GM23338 (cell line): ENCODE data around the gene GAR1. TPM values are rescaled to one million over a fixed set of nuclear protein-coding genes. Genes with fewer than 3 reads are reported as not detected.

Experiments used
- ATAC-seq: fragments of 200-7000 bp; cut with Tn5 transposase; 3 replicates; pipeline ENCODE4 v1.9.1; 2020
- DNase-seq: peaks from one replicate; pipeline ENCODE4 v3.0.0-alpha.2; 2015; ENCODE audit warnings: low spot score
- H2AFZ ChIP-seq: fragments of 200-600 bp; sonication (generic); 2 replicates; pipeline ENCODE4 v1.8.0; 2016; ENCODE audit warnings: antibody characterized with exemption, mild to moderate bottlenecking, moderate library complexity
- H3F3A ChIP-seq: fragments of 200-600 bp; sonication (generic); replicated peaks from 2 replicates; pipeline ENCODE4 v1.8.0; 2017; ENCODE audit warnings: antibody characterized with exemption, mixed run types, low read depth
- H3K27ac ChIP-seq: fragments of 200-600 bp; sonication (generic); 2 replicates; pipeline ENCODE4 v1.6.1; 2016; ENCODE audit warnings: low read depth
- H3K27me3 ChIP-seq: fragments of 200-600 bp; sonication (generic); 2 replicates; pipeline ENCODE4 v1.8.0; 2016; ENCODE audit warnings: mild to moderate bottlenecking, mixed run types, moderate library complexity; ENCODE audit not compliant: insufficient read depth
- H3K36me3 ChIP-seq: fragments of 200-600 bp; sonication (generic); 2 replicates; pipeline ENCODE4 v1.8.0; 2016; ENCODE audit warnings: mild to moderate bottlenecking; ENCODE audit not compliant: insufficient read depth
- H3K4me1 ChIP-seq: fragments of 200-600 bp; sonication (generic); 2 replicates; pipeline ENCODE4 v1.8.0; 2016; ENCODE audit warnings: mild to moderate bottlenecking, moderate library complexity; ENCODE audit not compliant: insufficient read depth
- H3K4me2 ChIP-seq: fragments of 200-600 bp; sonication (generic); 2 replicates; pipeline ENCODE4 v1.7.1; 2017; ENCODE audit warnings: mixed run types
- H3K4me3 ChIP-seq: fragments of 200-600 bp; sonication (generic); 2 replicates; pipeline ENCODE4 v1.6.1; 2016; ENCODE audit warnings: mixed run types
- H3K79me2 ChIP-seq: fragments of 200-600 bp; sonication (generic); replicated peaks from 2 replicates; pipeline ENCODE4 v1.8.0; 2017; ENCODE audit warnings: mild to moderate bottlenecking; ENCODE audit not compliant: insufficient read depth
- H3K9me2 ChIP-seq: fragments of 200-600 bp; sonication (generic); 2 replicates; pipeline ENCODE4 v1.8.0; 2017; ENCODE audit not compliant: insufficient read depth
- H4K20me1 ChIP-seq: fragments of 200-600 bp; sonication (generic); replicated peaks from 2 replicates; pipeline ENCODE4 v1.8.0; 2017; ENCODE audit warnings: mild to moderate bottlenecking; ENCODE audit not compliant: insufficient read depth
- H3K27ac Mint-ChIP-seq: 2 replicates; pipeline ENCODE4 v1.8.0; 2020; ENCODE audit warnings: inconsistent platforms, mild to moderate bottlenecking, moderate library complexity, mixed read lengths
- H3K27me3 Mint-ChIP-seq: 3 replicates; pipeline ENCODE4 v1.8.0; 2022; ENCODE audit warnings: low read depth, mild to moderate bottlenecking, moderate library complexity, mixed read lengths, inconsistent platforms; ENCODE audit not compliant: insufficient read depth, poor library complexity
- H3K36me3 Mint-ChIP-seq: 3 replicates; pipeline ENCODE4 v1.8.0; 2021; ENCODE audit warnings: low read depth, mild to moderate bottlenecking, inconsistent platforms, moderate library complexity, mixed read lengths
- H3K4me1 Mint-ChIP-seq: 3 replicates; pipeline ENCODE4 v1.8.0; 2020; ENCODE audit warnings: mild to moderate bottlenecking, inconsistent platforms, mixed read lengths
- H3K4me3 Mint-ChIP-seq: 3 replicates; pipeline ENCODE4 v1.8.0; 2021; ENCODE audit warnings: moderate library complexity, mild to moderate bottlenecking, inconsistent platforms, mixed read lengths
- H3K9me3 Mint-ChIP-seq: 3 replicates; pipeline ENCODE4 v1.8.0; 2020; ENCODE audit warnings: moderate library complexity, mild to moderate bottlenecking, inconsistent platforms, mixed read lengths
- CREB1 ChIP-seq: fragments of 250-450 bp; sonication (Bioruptor Pico); IDR thresholded peaks from 2 replicates; pipeline ENCODE4 v1.5.0; 2020; ENCODE audit warnings: low read depth, mild to moderate bottlenecking, moderate library complexity
- EZH2 ChIP-seq: fragments of 200-600 bp; sonication (generic); IDR thresholded peaks from one replicate; pipeline ENCODE4 v1.8.0; 2017; ENCODE audit warnings: antibody characterized with exemption, mild to moderate bottlenecking, low read depth; ENCODE audit not compliant: unreplicated experiment
- EZH2phosphoT487 ChIP-seq: fragments of 200-600 bp; sonication (generic); IDR thresholded peaks from one replicate; pipeline ENCODE4 v1.8.1; 2018; ENCODE audit warnings: antibody characterized with exemption; ENCODE audit not compliant: unreplicated experiment
- JUNB ChIP-seq: IDR thresholded peaks from one replicate; pipeline ENCODE4 v1.6.1; 2016; ENCODE audit warnings: antibody characterized with exemption; ENCODE audit not compliant: unreplicated experiment
- NANOG ChIP-seq: IDR thresholded peaks from 2 replicates; pipeline ENCODE4 v1.6.1; 2016; ENCODE audit warnings: antibody characterized with exemption, borderline replicate concordance
- STAT1 ChIP-seq: IDR thresholded peaks from one replicate; pipeline ENCODE4 v1.6.1; 2016; ENCODE audit warnings: antibody characterized with exemption; ENCODE audit not compliant: unreplicated experiment
- ZNF114 ChIP-seq: fragments of 250-450 bp; sonication (Bioruptor Pico); IDR thresholded peaks from 2 replicates; pipeline ENCODE4 v1.5.0; 2020; ENCODE audit warnings: mild to moderate bottlenecking, moderate library complexity
- polyA plus RNA-seq: library from polyadenylated mRNA; unstranded; fragments of >200 nt; fragmentation: Nextera tagmentation; extraction: Ambion mirVana; gene quantifications from 2 replicates; pipeline ENCODE4 v1.2.1, GENCODE V29; 2016
- total RNA-seq: library from RNA; depleted of rRNA; stranded (reverse); fragments of >200 nt; shearing (Covaris generic); gene quantifications from 2 replicates; pipeline ENCODE4 v1.2.3, GENCODE V29; 2014
- TF ChIP-seq, protein P1 (sequence below): IDR thresholded peaks from one replicate; pipeline ENCODE4 v1.6.1; 2018; ENCODE audit warnings: antibody characterized with exemption; ENCODE audit not compliant: unreplicated experiment
- TF ChIP-seq, protein P2 (sequence below), 2 experiments: fragments of 200-600 bp in 1 of 2; sonication (generic) in 1 of 2; conservative IDR thresholded peaks; 2 replicates each; pipeline versions ENCODE4 v1.5.1 to v1.6.1; 2016 to 2017; ENCODE audit warnings: antibody characterized with exemption in 2 of 2, low read depth in 2 of 2, mild to moderate bottlenecking in 2 of 2, moderate library complexity in 1 of 2

Gene GAR1
- total and polyA plus RNA-seq, 2 experiments from 2014 or later: 13.8 to 98.7 TPM

DNA sequence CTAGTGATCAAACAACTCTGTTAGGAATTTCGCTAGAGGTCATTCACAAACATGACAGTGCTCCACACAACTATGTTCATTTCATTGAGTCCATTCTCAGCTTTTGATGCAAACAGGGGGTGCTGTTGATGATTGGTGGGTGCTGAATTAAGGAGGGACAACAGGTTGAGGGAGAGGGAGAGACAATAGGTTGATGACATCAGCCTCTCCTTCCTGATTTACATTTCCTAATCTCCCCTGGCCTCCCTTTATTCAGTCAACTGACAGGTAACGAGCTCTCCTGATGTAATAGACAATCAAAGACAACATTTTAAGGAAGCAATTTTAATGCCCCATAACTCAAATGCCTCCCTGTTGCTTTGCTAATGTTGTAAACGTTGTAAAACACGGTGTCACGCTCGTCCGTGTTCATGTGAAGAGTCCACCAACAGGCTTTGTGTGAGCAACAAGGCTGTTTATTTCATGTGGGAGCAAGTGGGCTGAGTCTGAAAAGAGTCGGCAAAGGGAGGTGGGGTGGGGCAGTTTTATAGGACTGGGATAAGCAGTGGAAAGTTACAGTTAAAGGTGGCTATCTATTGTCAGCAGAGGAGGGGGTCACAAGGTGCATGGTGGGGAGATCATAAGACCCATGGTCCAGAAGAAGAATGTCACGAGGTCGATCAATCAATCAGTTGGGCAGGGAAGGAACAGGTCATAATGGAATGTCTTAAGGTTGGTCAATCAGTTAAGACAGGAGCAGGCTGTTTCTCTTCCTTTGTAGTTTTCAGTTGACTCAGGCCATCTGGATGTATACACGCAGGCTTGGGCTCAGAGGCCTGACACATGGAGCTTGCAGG is 4.8 kb upstream of the GAR1 start:
- Histone ChIP-seq H3K36me3 (no peaks in the 10 kb centered on the region), H3K4me1 (peaks cover 16% of the 10 kb centered on the region), H3K4me3 (no peak overlapping the region; the same call in 1 of the 2 replicates), H4K20me1 (no peaks in the 10 kb centered on the region), H3K4me2 (peak overlapping the region; percentile 53), H3K79me2 (peaks cover 3% of the 10 kb centered on the region), H3K9me2 (no peaks in the 10 kb centered on the region), H3F3A (0 out of 2 replicates have a peak, but pooled peaks cover 6% of the 10 kb centered on the region), H2AFZ (peak overlapping the region; percentile 76; the same call in 1 of the 2 replicates), H3K27me3 (no peaks in the 10 kb centered on the region), H3K27ac (no peak overlapping the region)
- ATAC-seq (peak; percentile 39), DNase-seq (peak; percentile 48)
- H3K9me3 Mint-ChIP-seq: no peaks in the 10 kb centered on the region
- peak overlapping the region; percentile 12; the same call in 2 of the 3 replicates for H3K4me3 Mint-ChIP-seq
- H3K27me3 Mint-ChIP-seq: peaks cover 9% of the 10 kb centered on the region
- peaks cover 18% of the 10 kb centered on the region for H3K4me1 Mint-ChIP-seq
- peak overlapping the region; percentile 81 for H3K27ac Mint-ChIP-seq
- H3K36me3 Mint-ChIP-seq: peaks cover 2% of the 10 kb centered on the region
- TF ChIP-seq EZH2 (no peak), CREB1 (CRISPR knock-in tag) (peak; percentile 23; the same call in 1 of the 2 replicates)

DNA sequence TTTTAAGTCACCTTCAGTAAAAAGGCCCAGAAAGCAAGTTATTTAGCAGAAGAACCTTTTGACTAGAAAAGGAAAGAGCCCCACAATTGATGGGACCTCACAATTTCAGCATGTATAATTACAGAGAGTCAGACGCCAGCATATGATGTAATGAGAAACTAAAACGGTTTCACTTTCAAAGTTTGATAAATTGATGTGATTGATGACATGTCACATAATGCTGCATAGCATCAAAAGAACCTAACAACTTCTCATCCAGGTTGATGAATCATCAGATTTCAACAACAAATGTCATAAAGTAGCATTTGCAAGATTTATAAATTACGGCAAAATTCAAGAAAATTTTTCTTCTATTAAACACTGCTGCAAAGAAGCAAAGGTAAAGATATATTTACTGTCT is 3.9 kb upstream of the GAR1 start:
- H3K36me3 ChIP-seq: no peaks in the 10 kb centered on the region
- Mint-ChIP-seq H3K4me1 (peaks cover 24% of the 10 kb centered on the region), H3K36me3 (peaks cover 10% of the 10 kb centered on the region), H3K27ac (no peak overlapping the region), H3K4me3 (no peak overlapping the region), H3K9me3 (no peaks in the 10 kb centered on the region; the same call in 2 of the 3 replicates), H3K27me3 (peaks cover 17% of the 10 kb centered on the region)
- H4K20me1 ChIP-seq: no peaks in the 10 kb centered on the region
- H3K4me2 ChIP-seq: no peak overlapping the region
- DNase-seq: no peak
- 0 out of 2 replicates have a peak, but pooled peaks cover 6% of the 10 kb centered on the region for H3F3A ChIP-seq
- no peak overlapping the region for H2AFZ ChIP-seq
- H3K27ac ChIP-seq: no peak overlapping the region
- H3K4me3 ChIP-seq: no peak overlapping the region
- no peaks in the 10 kb centered on the region for H3K9me2 ChIP-seq
- ATAC-seq: no peak
- peaks cover 19% of the 10 kb centered on the region for H3K4me1 ChIP-seq
- H3K79me2 ChIP-seq: peaks cover 13% of the 10 kb centered on the region
- H3K27me3 ChIP-seq: no peaks in the 10 kb centered on the region
- TF ChIP-seq, protein P1, sequence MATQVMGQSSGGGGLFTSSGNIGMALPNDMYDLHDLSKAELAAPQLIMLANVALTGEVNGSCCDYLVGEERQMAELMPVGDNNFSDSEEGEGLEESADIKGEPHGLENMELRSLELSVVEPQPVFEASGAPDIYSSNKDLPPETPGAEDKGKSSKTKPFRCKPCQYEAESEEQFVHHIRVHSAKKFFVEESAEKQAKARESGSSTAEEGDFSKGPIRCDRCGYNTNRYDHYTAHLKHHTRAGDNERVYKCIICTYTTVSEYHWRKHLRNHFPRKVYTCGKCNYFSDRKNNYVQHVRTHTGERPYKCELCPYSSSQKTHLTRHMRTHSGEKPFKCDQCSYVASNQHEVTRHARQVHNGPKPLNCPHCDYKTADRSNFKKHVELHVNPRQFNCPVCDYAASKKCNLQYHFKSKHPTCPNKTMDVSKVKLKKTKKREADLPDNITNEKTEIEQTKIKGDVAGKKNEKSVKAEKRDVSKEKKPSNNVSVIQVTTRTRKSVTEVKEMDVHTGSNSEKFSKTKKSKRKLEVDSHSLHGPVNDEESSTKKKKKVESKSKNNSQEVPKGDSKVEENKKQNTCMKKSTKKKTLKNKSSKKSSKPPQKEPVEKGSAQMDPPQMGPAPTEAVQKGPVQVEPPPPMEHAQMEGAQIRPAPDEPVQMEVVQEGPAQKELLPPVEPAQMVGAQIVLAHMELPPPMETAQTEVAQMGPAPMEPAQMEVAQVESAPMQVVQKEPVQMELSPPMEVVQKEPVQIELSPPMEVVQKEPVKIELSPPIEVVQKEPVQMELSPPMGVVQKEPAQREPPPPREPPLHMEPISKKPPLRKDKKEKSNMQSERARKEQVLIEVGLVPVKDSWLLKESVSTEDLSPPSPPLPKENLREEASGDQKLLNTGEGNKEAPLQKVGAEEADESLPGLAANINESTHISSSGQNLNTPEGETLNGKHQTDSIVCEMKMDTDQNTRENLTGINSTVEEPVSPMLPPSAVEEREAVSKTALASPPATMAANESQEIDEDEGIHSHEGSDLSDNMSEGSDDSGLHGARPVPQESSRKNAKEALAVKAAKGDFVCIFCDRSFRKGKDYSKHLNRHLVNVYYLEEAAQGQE: no peak
- TF ChIP-seq STAT1 (no peak), EZH2 (no peak), JUNB (no peak), ZNF114 (CRISPR knock-in tag) (no peak), NANOG (no peak), EZH2phosphoT487 (no peak)
- TF ChIP-seq, protein P2, sequence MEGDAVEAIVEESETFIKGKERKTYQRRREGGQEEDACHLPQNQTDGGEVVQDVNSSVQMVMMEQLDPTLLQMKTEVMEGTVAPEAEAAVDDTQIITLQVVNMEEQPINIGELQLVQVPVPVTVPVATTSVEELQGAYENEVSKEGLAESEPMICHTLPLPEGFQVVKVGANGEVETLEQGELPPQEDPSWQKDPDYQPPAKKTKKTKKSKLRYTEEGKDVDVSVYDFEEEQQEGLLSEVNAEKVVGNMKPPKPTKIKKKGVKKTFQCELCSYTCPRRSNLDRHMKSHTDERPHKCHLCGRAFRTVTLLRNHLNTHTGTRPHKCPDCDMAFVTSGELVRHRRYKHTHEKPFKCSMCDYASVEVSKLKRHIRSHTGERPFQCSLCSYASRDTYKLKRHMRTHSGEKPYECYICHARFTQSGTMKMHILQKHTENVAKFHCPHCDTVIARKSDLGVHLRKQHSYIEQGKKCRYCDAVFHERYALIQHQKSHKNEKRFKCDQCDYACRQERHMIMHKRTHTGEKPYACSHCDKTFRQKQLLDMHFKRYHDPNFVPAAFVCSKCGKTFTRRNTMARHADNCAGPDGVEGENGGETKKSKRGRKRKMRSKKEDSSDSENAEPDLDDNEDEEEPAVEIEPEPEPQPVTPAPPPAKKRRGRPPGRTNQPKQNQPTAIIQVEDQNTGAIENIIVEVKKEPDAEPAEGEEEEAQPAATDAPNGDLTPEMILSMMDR (conservative IDR thresholded peaks at IDR 0.05; ENCODE audit: low read depth in 2 of 2): no peak
